Upper lobe of right lung (tissue), 1 donor: ENCODE measurements around the gene PTPN11. TPM values are rescaled to one million over a fixed set of nuclear protein-coding genes. Genes with fewer than 3 reads are reported as not detected.

ENCODE experiments used
- ATAC-seq: fragments of 200-7000 bp; cut with Tn5 transposase; one replicate; pipeline ENCODE4 v1.9.1; 2020; ENCODE audit warnings: mild to moderate bottlenecking, moderate library complexity
- DNase-seq: peaks from one replicate; pipeline ENCODE4 v3.0.0-alpha.2; 2020
- H3K27ac ChIP-seq: fragments of 200-600 bp; one replicate; pipeline ENCODE4 v1.8.0; 2022
- H3K27me3 ChIP-seq: fragments of 200-600 bp; one replicate; pipeline ENCODE4 v1.8.0; 2022; ENCODE audit warnings: mild to moderate bottlenecking
- H3K36me3 ChIP-seq: fragments of 200-600 bp; one replicate; pipeline ENCODE4 v1.8.0; 2022
- H3K4me1 ChIP-seq: fragments of 200-600 bp; one replicate; pipeline ENCODE4 v1.8.0; 2022
- H3K4me3 ChIP-seq: fragments of 200-600 bp; one replicate; pipeline ENCODE4 v1.8.0; 2022; ENCODE audit warnings: mild to moderate bottlenecking
- H3K9me3 ChIP-seq: fragments of 200-600 bp; one replicate; pipeline ENCODE4 v1.8.0; 2022
- CTCF ChIP-seq: fragments of 200-600 bp; IDR thresholded peaks from one replicate; pipeline ENCODE4 v1.8.0; 2022; ENCODE audit warnings: antibody characterized with exemption
- intact Hi-C: fragments of 100-400 bp; cut with DNase I; formaldehyde crosslinking; loops from one replicate; pipeline ENCODE4 v1.11.0; 2022
- total RNA-seq: library from RNA; stranded (reverse); fragmentation: NEBNext Ultra II Directional; extraction: Animal tissue kit (Norgen Biotek cat#: 25700); gene quantifications from one replicate; pipeline ENCODE4 v1.2.1, GENCODE V29; 2021
- donor health status: DM: no; HTN: yes; CAD: no; lungs with severe emphysema.

PTPN11 gene
- total RNA-seq, 1 donor from 2014 or later = 98.7 TPM

DNA sequence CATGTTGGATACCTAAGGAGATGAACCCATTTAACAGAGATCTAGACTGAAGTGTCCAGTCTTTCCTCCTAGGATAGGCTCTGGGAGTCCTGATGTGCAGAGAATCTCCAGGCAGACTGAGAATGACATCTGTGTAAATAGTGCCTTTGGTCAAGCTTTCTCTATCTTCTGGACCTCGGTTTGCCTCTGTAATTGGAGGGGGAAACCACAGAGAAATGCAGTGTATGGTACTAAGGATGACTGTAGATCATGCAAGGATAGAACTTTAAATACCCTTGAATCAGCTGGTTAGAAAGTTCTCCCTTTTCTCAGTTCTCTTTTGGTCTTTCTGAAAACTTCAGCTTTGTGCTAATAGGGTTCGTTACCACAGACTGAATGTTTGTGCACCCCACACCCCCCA lies 112.2 kb downstream of the PTPN11 start:
- intact Hi-C loops = no loop called here
- DNase-seq = no peak
- TF ChIP-seq CTCF = no peak
- Histone ChIP-seq H3K4me1 (no peaks in the 10 kb centered on the region), H3K27me3 (no peaks in the 10 kb centered on the region), H3K27ac (no peak overlapping the region), H3K9me3 (no peaks in the 10 kb centered on the region), H3K4me3 (no peak overlapping the region), H3K36me3 (no peaks in the 10 kb centered on the region)
- no peak for ATAC-seq

GRCh38 chr12:112532106-112532505 lies 113.4 kb downstream of the PTPN11 start:
- ATAC-seq = no peak
- no peak overlapping the region for H3K27ac ChIP-seq
- H3K4me1 ChIP-seq = no peaks in the 10 kb centered on the region
- H3K27me3 ChIP-seq = no peaks in the 10 kb centered on the region
- no peak for TF ChIP-seq CTCF
- H3K9me3 ChIP-seq = no peaks in the 10 kb centered on the region
- H3K36me3 ChIP-seq = no peaks in the 10 kb centered on the region
- no peak for DNase-seq
- no peak overlapping the region for H3K4me3 ChIP-seq
- intact Hi-C loops = no loop called here

GRCh38 chr12:112533528-112533927 lies 114.8 kb downstream of the PTPN11 start:
- no peak overlapping the region for H3K4me3 ChIP-seq
- no peak overlapping the region for H3K27ac ChIP-seq
- no peaks in the 10 kb centered on the region for H3K4me1 ChIP-seq
- H3K36me3 ChIP-seq = no peaks in the 10 kb centered on the region
- H3K27me3 ChIP-seq = no peaks in the 10 kb centered on the region
- DNase-seq (no peak), ATAC-seq (no peak)
- no peaks in the 10 kb centered on the region for H3K9me3 ChIP-seq
- intact Hi-C loops = no loop called here
- no peak for TF ChIP-seq CTCF

GRCh38 chr12:112535017-112535416 lies 116.3 kb downstream of the PTPN11 start:
- no peak for TF ChIP-seq CTCF

GRCh38 chr12:112535637-112536366 lies 117.1 kb downstream of the PTPN11 start:
- no peaks in the 10 kb centered on the region for H3K36me3 ChIP-seq
- no peak overlapping the region for H3K4me3 ChIP-seq
- intact Hi-C loops = no loop called here
- no peak for DNase-seq
- no peak for ATAC-seq
- H3K9me3 ChIP-seq = no peaks in the 10 kb centered on the region
- TF ChIP-seq CTCF = no peak
- H3K27me3 ChIP-seq = no peaks in the 10 kb centered on the region
- no peaks in the 10 kb centered on the region for H3K4me1 ChIP-seq
- no peak overlapping the region for H3K27ac ChIP-seq

More at GRCh38 chr12:112535017-112535416, 116.3 kb downstream of the PTPN11 start:
- Histone ChIP-seq H3K9me3 (no peaks in the 10 kb centered on the region), H3K27ac (no peak overlapping the region), H3K4me1 (no peaks in the 10 kb centered on the region), H3K36me3 (no peaks in the 10 kb centered on the region), H3K4me3 (no peak overlapping the region), H3K27me3 (no peaks in the 10 kb centered on the region)
- ATAC-seq (no peak), DNase-seq (no peak)
- intact Hi-C loops = no loop called here

- Histone ChIP-seq H3K27ac (no peak overlapping the region), H3K27me3 (no peaks in the 10 kb centered on the region), H3K36me3 (no peaks in the 10 kb centered on the region), H3K4me1 (no peaks in the 10 kb centered on the region), H3K9me3 (no peaks in the 10 kb centered on the region), H3K4me3 (no peak overlapping the region)
- intact Hi-C loops = no loop called here
- ATAC-seq (no peak), DNase-seq (no peak)
- TF ChIP-seq CTCF = no peak
Measured at GRCh38 chr12:112536367-112536730, 117.6 kb downstream of the PTPN11 start.
